Liver (tissue), 9 donors: ENCODE data around the gene DIS3L2. TPM values are rescaled to one million over a fixed set of nuclear protein-coding genes. Genes with fewer than 3 reads are reported as not detected.

ENCODE experiments used
- DNase-seq: peaks from one replicate; pipeline ENCODE4 v3.0.0-alpha.2; 2017; ENCODE audit warnings: low spot score
- H3K27ac ChIP-seq, 2 donors: one replicate each; pipeline ENCODE4 v1.7.0; 2013; ENCODE audit warnings: inconsistent platforms in 2 of 2, low read length in 2 of 2, control low read depth in 1 of 2, low read depth in 1 of 2, mild to moderate bottlenecking in 1 of 2
- H3K27me3 ChIP-seq, 4 donors: one replicate each; pipeline versions ENCODE4 v1.6.1 to v1.7.0; 2013; ENCODE audit warnings: low read length in 3 of 4, inconsistent platforms in 1 of 4, mild to moderate bottlenecking in 1 of 4, moderate library complexity in 1 of 4; ENCODE audit not compliant: control insufficient read depth in 4 of 4, insufficient read depth in 4 of 4
- H3K36me3 ChIP-seq, 4 donors: one replicate each; pipeline versions ENCODE4 v1.6.1 to v1.7.0; 2013; ENCODE audit warnings: low read length in 3 of 4, mild to moderate bottlenecking in 3 of 4, low read depth in 1 of 4, moderate library complexity in 1 of 4; ENCODE audit not compliant: control insufficient read depth in 4 of 4, insufficient read depth in 3 of 4
- H3K4me1 ChIP-seq, 4 donors: one replicate each; pipeline versions ENCODE4 v1.6.1 to v1.7.0; 2013; ENCODE audit warnings: low read length in 3 of 4, mild to moderate bottlenecking in 3 of 4, moderate library complexity in 1 of 4; ENCODE audit not compliant: control insufficient read depth in 4 of 4, insufficient read depth in 4 of 4
- H3K4me3 ChIP-seq, 3 donors: one replicate each; pipeline versions ENCODE4 v1.6.1 to v1.7.0; 2013; ENCODE audit warnings: low read length in 3 of 3, control low read depth in 1 of 3, low read depth in 1 of 3, mild to moderate bottlenecking in 1 of 3
- H3K9ac ChIP-seq, 2 donors: one replicate each; pipeline ENCODE4 v1.7.0; 2013; ENCODE audit warnings: low read length in 2 of 2, mild to moderate bottlenecking in 2 of 2, moderate library complexity in 2 of 2, control low read depth in 1 of 2, low read depth in 1 of 2
- H3K9me3 ChIP-seq, 4 donors: one replicate each; pipeline versions ENCODE4 v1.6.1 to v1.7.0; 2013; ENCODE audit warnings: low read length in 3 of 4; ENCODE audit not compliant: control insufficient read depth in 4 of 4
- ATF3 ChIP-seq: IDR thresholded peaks from 2 replicates; pipeline ENCODE4 v1.6.1; 2016; ENCODE audit warnings: antibody characterized with exemption
- FOXA1 ChIP-seq: IDR thresholded peaks from 2 replicates; pipeline ENCODE4 v1.6.1; 2016; ENCODE audit warnings: antibody characterized with exemption
- FOXA2 ChIP-seq: IDR thresholded peaks from 2 replicates; pipeline ENCODE4 v1.6.1; 2016; ENCODE audit warnings: antibody characterized with exemption
- GABPA ChIP-seq, 2 donors: IDR thresholded peaks in 1 of 2; conservative IDR thresholded peaks in 1 of 2; 2 replicates each; pipeline ENCODE4 v1.6.1; 2016; ENCODE audit warnings: antibody characterized with exemption in 2 of 2, mild to moderate bottlenecking in 1 of 2, moderate library complexity in 1 of 2
- HNF4A ChIP-seq, 2 donors: conservative IDR thresholded peaks; 2 replicates each; pipeline ENCODE4 v1.6.1; 2016; ENCODE audit warnings: antibody characterized with exemption in 2 of 2, mild to moderate bottlenecking in 2 of 2
- JUND ChIP-seq, 2 donors: IDR thresholded peaks; 2 replicates each; pipeline ENCODE4 v1.6.1; 2016; ENCODE audit warnings: antibody characterized with exemption in 2 of 2
- MAX ChIP-seq: IDR thresholded peaks from 2 replicates; pipeline ENCODE4 v1.6.1; 2016; ENCODE audit warnings: antibody characterized with exemption
- NR2F2 ChIP-seq: IDR thresholded peaks from 2 replicates; pipeline ENCODE4 v1.6.1; 2016; ENCODE audit warnings: antibody characterized with exemption
- RAD21 ChIP-seq, 2 donors: IDR thresholded peaks; 2 replicates each; pipeline ENCODE4 v1.6.1; 2016; ENCODE audit warnings: antibody characterized with exemption in 2 of 2, mild to moderate bottlenecking in 2 of 2
- REST ChIP-seq: IDR thresholded peaks from 2 replicates; pipeline ENCODE4 v1.6.1; 2016; ENCODE audit warnings: antibody characterized with exemption, mild to moderate bottlenecking
- RXRA ChIP-seq, 2 donors: IDR thresholded peaks; 2 replicates each; pipeline ENCODE4 v1.6.1; 2017 to 2018; ENCODE audit warnings: antibody characterized with exemption in 2 of 2, mild to moderate bottlenecking in 1 of 2
- TAF1 ChIP-seq: conservative IDR thresholded peaks from 2 replicates; pipeline ENCODE4 v1.6.1; 2016; ENCODE audit warnings: antibody characterized with exemption, mild to moderate bottlenecking
- YY1 ChIP-seq: IDR thresholded peaks from 2 replicates; pipeline ENCODE4 v1.6.1; 2016; ENCODE audit warnings: antibody characterized with exemption, mild to moderate bottlenecking
- ZBTB33 ChIP-seq: IDR thresholded peaks from 2 replicates; pipeline ENCODE4 v1.6.1; 2016; ENCODE audit warnings: antibody characterized with exemption
- WGBS: extraction: QIAGEN DNeasy Blood & Tissue Kit; methylation state at CpG from one replicate; pipeline ENCODE4 v1.1.7; 2013; 5-methylcytosine and 5-hydroxymethylcytosine counted together
- polyA plus RNA-seq, 2 donors: library from polyadenylated mRNA; stranded (reverse) in 1 of 2; unstranded in 1 of 2; fragments of 200-250 nt in 1 of 2; fragments of >200 nt in 1 of 2; fragmentation: Nextera tagmentation in 1 of 2; extraction: Ambion mirVana in 1 of 2; gene quantifications; one replicate each; pipeline versions ENCODE4 v1.2.1 to v1.2.3, GENCODE V29; 2013 to 2015
- total RNA-seq, 2 donors: library from RNA; depleted of rRNA; stranded (reverse); fragments of >200 nt; gene quantifications; one replicate each; pipeline ENCODE4 v1.2.3, GENCODE V29; 2014
- donor health status: healthy.
- donor health status: healthy.
- donor health status: healthy.
- donor health status: healthy.
- donor health status: healthy.

DIS3L2 gene
- total and polyA plus RNA-seq, 4 donors, result 5.7 to 21.5 (median 8.8) TPM

- H3K9me3 ChIP-seq, result no peaks in the 10 kb centered on the region
- TF ChIP-seq NR2F2 (no peak), JUND (IDR thresholded peaks at IDR 0.05) (no peak), ZBTB33 (no peak), YY1 (no peak), ATF3 (no peak), REST (no peak), FOXA2 (no peak), MAX (no peak), RXRA (IDR thresholded peaks at IDR 0.05) (no peak), GABPA (IDR thresholded peaks at IDR 0.05 in 1 of 2, conservative IDR thresholded peaks at IDR 0.05 in 1 of 2) (no peak), TAF1 (no peak), RAD21 (IDR thresholded peaks at IDR 0.05) (no peak), HNF4A (conservative IDR thresholded peaks at IDR 0.05) (no peak)
- no peak overlapping the region for H3K27ac ChIP-seq
- no peak overlapping the region for H3K4me3 ChIP-seq
- no peaks in the 10 kb centered on the region for H3K27me3 ChIP-seq
- H3K36me3 ChIP-seq, result no peaks in the 10 kb centered on the region
- no peak overlapping the region for H3K9ac ChIP-seq
- WGBS, result 88% methylated on average over 1 of the region's 1 CpG
- DNase-seq, result no peak
- no peaks in the 10 kb centered on the region for H3K4me1 ChIP-seq
Observed at GRCh38 chr2:231935815-231936214, 25.7 kb upstream of the DIS3L2 start.

GRCh38 chr2:231936491-231936890, 25.0 kb upstream of the DIS3L2 start:
- DNase-seq, result no peak
- WGBS, result 89% methylated on average over 4 of the region's 4 CpGs
- no peaks in the 10 kb centered on the region for H3K27me3 ChIP-seq
- no peaks in the 10 kb centered on the region for H3K9me3 ChIP-seq
- H3K9ac ChIP-seq, result no peak overlapping the region
- H3K36me3 ChIP-seq, result no peaks in the 10 kb centered on the region
- no peak overlapping the region for H3K4me3 ChIP-seq
- no peaks in the 10 kb centered on the region for H3K4me1 ChIP-seq
- H3K27ac ChIP-seq, result no peak overlapping the region
- TF ChIP-seq REST, result no peak
- no peak for TF ChIP-seq FOXA1
- TF ChIP-seq NR2F2, result no peak
- no peak for TF ChIP-seq JUND (IDR thresholded peaks at IDR 0.05)
